ENCODE measurements around the gene IL10RB. TPM values are rescaled to one million over a fixed set of nuclear protein-coding genes. Genes with fewer than 3 reads are reported as not detected.

The IL10RB gene
- total RNA-seq, 4 donors from 2014 or later, result 28.1 to 47.7 (median 32.3) TPM

- no peak for DNase-seq
- WGBS, 2 donors, result 34 to 49% methylated on average over 6 of the region's 6 CpGs
- no peaks in the 10 kb centered on the region for H3K4me1 ChIP-seq
- H3K4me3 ChIP-seq, result no peak overlapping the region
- no peak for TF ChIP-seq CTCF (IDR thresholded peaks at IDR 0.05)
- TF ChIP-seq POLR2A (IDR thresholded peaks at IDR 0.05), result no peak
- no peaks in the 10 kb centered on the region for H3K27me3 ChIP-seq
- no peaks in the 10 kb centered on the region for H3K9me3 ChIP-seq
- intact Hi-C loops (cut with DNase I), result no loop called here
- H3K27ac ChIP-seq, result no peak overlapping the region
- H3K36me3 ChIP-seq, result no peaks in the 10 kb centered on the region
These were observed 42.7 kb downstream of the IL10RB start for GRCh38 chr21:33308586-33309490.

- no peaks in the 10 kb centered on the region for H3K4me1 ChIP-seq
- no peak for TF ChIP-seq POLR2A (IDR thresholded peaks at IDR 0.05)
- TF ChIP-seq CTCF (IDR thresholded peaks at IDR 0.05), result no peak
- no peak overlapping the region for H3K27ac ChIP-seq
- H3K4me3 ChIP-seq, result no peak overlapping the region
- H3K9me3 ChIP-seq, result no peaks in the 10 kb centered on the region
- DNase-seq, result no peak
- H3K27me3 ChIP-seq, result no peaks in the 10 kb centered on the region
- 83 to 89% methylated on average over 1 of the region's 1 CpG for WGBS, 2 donors
- intact Hi-C loops (cut with DNase I), result no loop called here
- H3K36me3 ChIP-seq, result no peaks in the 10 kb centered on the region
These were observed 43.6 kb downstream of the IL10RB start for GRCh38 chr21:33309778-33310177.

GRCh38 chr21:33312121-33312520, 46.0 kb downstream of the IL10RB start:
- no peak for TF ChIP-seq POLR2A (IDR thresholded peaks at IDR 0.05)
- no peak for TF ChIP-seq CTCF (IDR thresholded peaks at IDR 0.05)
- Histone ChIP-seq H3K4me1 (no peaks in the 10 kb centered on the region), H3K4me3 (no peak overlapping the region), H3K27ac (no peak overlapping the region), H3K9me3 (no peaks in the 10 kb centered on the region), H3K36me3 (no peaks in the 10 kb centered on the region), H3K27me3 (no peaks in the 10 kb centered on the region)
- WGBS, 2 donors, result 80 to 83% methylated on average over 3 of the region's 3 CpGs
- no peak for DNase-seq
- intact Hi-C loops (cut with DNase I), result no loop called here

- no peaks in the 10 kb centered on the region for H3K9me3 ChIP-seq
- intact Hi-C loops (cut with DNase I), result no loop called here
- no peaks in the 10 kb centered on the region for H3K27me3 ChIP-seq
- WGBS, 2 donors, result 87 to 91% methylated on average over 1 of the region's 1 CpG
- no peak for DNase-seq
- TF ChIP-seq POLR2A (IDR thresholded peaks at IDR 0.05) (no peak), CTCF (IDR thresholded peaks at IDR 0.05) (no peak)
- H3K27ac ChIP-seq, result no peak overlapping the region
- no peak overlapping the region for H3K4me3 ChIP-seq
- no peaks in the 10 kb centered on the region for H3K36me3 ChIP-seq
- H3K4me1 ChIP-seq, result no peaks in the 10 kb centered on the region
These were observed 47.0 kb downstream of the IL10RB start for GRCh38 chr21:33313183-33313582.

- intact Hi-C loops (cut with DNase I), result no loop called here
- no peaks in the 10 kb centered on the region for H3K36me3 ChIP-seq
- WGBS, 2 donors, result 72 to 81% methylated on average over 4 of the region's 4 CpGs
- no peaks in the 10 kb centered on the region for H3K27me3 ChIP-seq
- no peak overlapping the region for H3K27ac ChIP-seq
- no peaks in the 10 kb centered on the region for H3K4me1 ChIP-seq
- no peak for DNase-seq
- H3K9me3 ChIP-seq, result no peaks in the 10 kb centered on the region
- no peak overlapping the region for H3K4me3 ChIP-seq
- TF ChIP-seq POLR2A (IDR thresholded peaks at IDR 0.05) (no peak), CTCF (IDR thresholded peaks at IDR 0.05) (no peak)
These were observed 47.4 kb downstream of the IL10RB start for GRCh38 chr21:33313611-33314010.

Measured in esophagus squamous epithelium (tissue), 5 donors.